ENCODE measurements around the gene NSMF. TPM values are rescaled to one million over a fixed set of nuclear protein-coding genes. Genes with fewer than 3 reads are reported as not detected.

NSMF gene
- total and polyA plus RNA-seq, 2 of the 8 experiments (the other 6 are each of a cell fraction or from before 2014, with no cell fraction given), result 56.7 to 65.1 TPM

GRCh38 chr9:137428841-137429545 lies 30.1 kb downstream of the NSMF start:
- ChIA-PET POLR2A (ENCODE audit: partially characterized antibody) (interaction anchor here (2.5 kb wide), 1 partner anchor 188 kb away, joined by 6 read pairs; the partner anchor contains the start of gene TUBB4B), CTCF (ENCODE audit: partially characterized antibody) (interaction anchor here (0.6 kb wide), 1 partner anchor 136 kb away, joined by 3 read pairs; no protein-coding TSS in a partner anchor)
- H2BK20ac ChIP-seq (ENCODE audit: low read length), result no peak overlapping the region
- H4K8ac ChIP-seq (ENCODE audit: extremely low read depth, insufficient read depth, low read length), result peak overlapping the region; percentile 92
- H3K4me2 ChIP-seq (ENCODE audit: insufficient read depth in 1 of 2, low read depth in 2 of 2, low read length in 2 of 2), result no peak overlapping the region
- H2BK120ac ChIP-seq (replicated peaks; ENCODE audit: low read depth, low read length), result no peak overlapping the region
- no peak overlapping the region for H3K56ac ChIP-seq (replicated peaks; ENCODE audit: insufficient read length, low read depth, low read length)
- no peak for DNase-seq (ENCODE audit: low read depth in 1 of 2, low spot score in 2 of 2)
- H4K91ac ChIP-seq (replicated peaks; ENCODE audit: insufficient read length, low read length), result no peak overlapping the region
- peaks cover 0 to 6% (median 1%) of the 10 kb centered on the region in 4 experiments; a peak in 4 of 7 replicates for H3K27me3 ChIP-seq (replicated peaks in 1 of 4; ENCODE audit: control insufficient read depth in 3 of 4, extremely low read depth in 1 of 4, insufficient read depth in 3 of 4, low read length in 3 of 4)
- H3K4ac ChIP-seq (replicated peaks; ENCODE audit: insufficient read length, low read depth, low read length), result no peak overlapping the region
- TF ChIP-seq BRCA1 (IDR thresholded peaks at IDR 0.05; ENCODE audit: low read depth, low read length) (no peak), SAP30 (IDR thresholded peaks at IDR 0.05; ENCODE audit: insufficient read depth, insufficient replicate concordance, low read length) (no peak), ASH2L (IDR thresholded peaks at IDR 0.05; ENCODE audit: low read length) (no peak)
- no peak for FAIRE-seq
- no peaks in the 10 kb centered on the region for H3K9me3 ChIP-seq (ENCODE audit: insufficient read depth in 2 of 2, low read depth in 1 of 2, low read length in 1 of 2)
- H3K36me3 ChIP-seq (ENCODE audit: control insufficient read depth in 2 of 4, insufficient read depth in 4 of 4, low read length in 3 of 4), result no peaks in the 10 kb centered on the region
- H2BK15ac ChIP-seq (ENCODE audit: low read length), result no peak overlapping the region
- H3K23ac ChIP-seq (ENCODE audit: insufficient read length), result no peak overlapping the region
- no peak overlapping the region for H3K14ac ChIP-seq (ENCODE audit: insufficient read length)
- H4K20me1 ChIP-seq (replicated peaks in 1 of 2; ENCODE audit: control insufficient read depth in 1 of 2, insufficient read depth in 2 of 2, low read length in 2 of 2), result peaks cover 0 to 1% of the 10 kb centered on the region in 2 experiments
- no peak overlapping the region for H2BK5ac ChIP-seq (ENCODE audit: low read depth, low read length)
- H3K79me2 ChIP-seq (ENCODE audit: control insufficient read depth in 1 of 2, insufficient read depth in 2 of 2, low read length in 2 of 2), result no peaks in the 10 kb centered on the region
- H3K9ac ChIP-seq (replicated peaks in 1 of 4; ENCODE audit: extremely low read depth in 1 of 4, low read depth in 3 of 4, low read length in 3 of 4), result no peak overlapping the region
- H2AFZ ChIP-seq (ENCODE audit: low read length), result no peak overlapping the region
- H4K5ac ChIP-seq (ENCODE audit: insufficient read length, low read depth, low read length), result no peak overlapping the region
- peaks cover under 1% of the 10 kb centered on the region; the same call in 1 of the 2 replicates for H3K23me2 ChIP-seq (ENCODE audit: low read depth, low read length)
- H3K27ac ChIP-seq (ENCODE audit: low read depth, low read length), result no peak overlapping the region
- H3K4me3 ChIP-seq (ENCODE audit: extremely low read depth in 1 of 4, insufficient read depth in 2 of 4, low read depth in 3 of 4, low read length in 4 of 4), result no peak overlapping the region
- H3K4me1 ChIP-seq (replicated peaks in 1 of 4; ENCODE audit: control insufficient read depth in 3 of 4, insufficient read depth in 4 of 4, low read length in 3 of 4), result peaks cover 0 to 3% (median under 1%) of the 10 kb centered on the region in 4 experiments; a peak in 2 of 7 replicates
- H3K79me1 ChIP-seq (ENCODE audit: low read depth, low read length), result no peaks in the 10 kb centered on the region
- H3K18ac ChIP-seq (ENCODE audit: extremely low read depth, low read length), result no peak overlapping the region
- WGBS, 2 experiments (ENCODE audit: extremely low coverage in 1 of 2, insufficient coverage in 1 of 2, insufficient read length in 1 of 2, insufficient replicate concordance in 2 of 2, low coverage in 1 of 2, low lambda C conversion rate in 2 of 2, missing lambda C conversion rate in 1 of 2), result 93% methylated on average over 24 of the region's 27 CpGs; no CpG with 5 or more reads in 1 of the 2 experiments
- no peak overlapping the region for H2BK12ac ChIP-seq (ENCODE audit: low read depth, low read length)
- H2AK5ac ChIP-seq (ENCODE audit: low read depth, low read length), result no peak overlapping the region

All from H1 (cell line).